ENCODE results near the gene TMEM183A.

Gene TMEM183A

GRCh38 chr1:203031467-203031866 is 24.3 kb downstream of the TMEM183A start:
- no peak for DNase-seq (ENCODE audit: low read depth)

GRCh38 chr1:203033287-203033686 is 26.1 kb downstream of the TMEM183A start:
- DNase-seq (ENCODE audit: low read depth) = no peak

GRCh38 chr1:203033917-203034316 is 26.7 kb downstream of the TMEM183A start:
- DNase-seq (ENCODE audit: low read depth) = no peak

- no peak for DNase-seq (ENCODE audit: low read depth)
Measured at GRCh38 chr1:203034422-203035110, 27.4 kb downstream of the TMEM183A start.

GRCh38 chr1:203035111-203036000 is 28.2 kb downstream of the TMEM183A start:
- no peak for DNase-seq (ENCODE audit: low read depth)

- DNase-seq (ENCODE audit: low read depth) = no peak
Measured at GRCh38 chr1:203036135-203036534, 29.0 kb downstream of the TMEM183A start.

GRCh38 chr1:203036537-203036936 is 29.4 kb downstream of the TMEM183A start:
- no peak for DNase-seq (ENCODE audit: low read depth)

GRCh38 chr1:203037509-203038190 is 30.5 kb downstream of the TMEM183A start:
- DNase-seq (ENCODE audit: low read depth) = no peak

- DNase-seq (ENCODE audit: low read depth) = no peak
Measured at GRCh38 chr1:203038217-203038741, 31.1 kb downstream of the TMEM183A start.

- DNase-seq (ENCODE audit: low read depth) = peak; percentile 28
Measured at GRCh38 chr1:203038891-203039608, 31.9 kb downstream of the TMEM183A start.

- DNase-seq (ENCODE audit: low read depth) = no peak
Measured at GRCh38 chr1:203039609-203040512, 32.7 kb downstream of the TMEM183A start.

GRCh38 chr1:203040513-203041275 is 33.5 kb downstream of the TMEM183A start:
- no peak for DNase-seq (ENCODE audit: low read depth)

- no peak for DNase-seq (ENCODE audit: low read depth)
Measured at GRCh38 chr1:203041351-203041932, 34.3 kb downstream of the TMEM183A start.

- DNase-seq (ENCODE audit: low read depth) = no peak
Measured at GRCh38 chr1:203043830-203044545, 36.8 kb downstream of the TMEM183A start.

GRCh38 chr1:203044546-203045250 is 37.5 kb downstream of the TMEM183A start:
- DNase-seq (ENCODE audit: low read depth) = no peak

- no peak for DNase-seq (ENCODE audit: low read depth)
Measured at GRCh38 chr1:203045336-203045735, 38.2 kb downstream of the TMEM183A start.

- DNase-seq (ENCODE audit: low read depth) = no peak
Measured at GRCh38 chr1:203045821-203046594, 38.8 kb downstream of the TMEM183A start.

All from activated T-helper 1 cell treated with Interleukin-2 at 50 U/mL for 16 hours (primary cell).